ENCODE data around the gene NCOA3. TPM values are rescaled to one million over a fixed set of nuclear protein-coding genes. Genes with fewer than 3 reads are reported as not detected.

Gene NCOA3
- total and polyA plus RNA-seq, 10 of the 15 experiments (the other 5 are each of a cell fraction or from before 2014, with no cell fraction given), result 16.9 to 96.2 (median 73.6) TPM

DNA sequence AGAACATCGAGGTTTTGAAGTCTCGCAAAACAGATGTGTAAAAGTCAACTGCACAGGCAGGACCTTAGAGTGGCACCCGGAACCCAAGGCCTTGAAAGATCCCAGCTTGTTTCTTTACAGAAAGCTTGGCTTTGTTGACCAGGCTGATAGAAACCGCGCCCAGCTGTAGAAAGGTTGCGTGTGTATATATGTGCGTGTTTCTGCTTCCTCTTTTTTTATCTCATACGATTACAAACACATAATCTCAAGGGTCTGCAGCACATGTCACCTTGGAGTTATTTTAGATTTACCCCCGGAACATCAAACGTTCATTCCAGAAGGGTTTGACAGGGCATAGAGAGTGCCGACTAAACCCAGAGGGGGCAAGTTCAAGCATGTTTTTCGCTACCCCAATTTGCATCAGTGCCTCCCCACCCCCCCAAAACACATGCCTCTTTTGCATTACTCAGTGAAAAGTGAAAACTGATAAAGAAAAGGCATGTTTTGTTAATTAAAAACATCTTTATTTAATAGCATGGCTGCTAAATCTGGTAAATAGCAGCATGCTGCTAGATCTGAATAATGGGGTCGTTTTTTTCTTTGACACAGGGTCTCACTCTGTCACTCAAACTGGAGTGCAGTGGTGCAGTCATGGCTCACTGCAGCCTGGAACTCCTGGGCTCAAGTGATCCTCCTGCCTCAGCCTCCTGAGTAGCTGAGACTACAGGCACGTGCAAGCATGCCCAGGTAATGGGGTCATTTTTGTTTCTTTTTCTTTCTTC is 33.2 kb upstream of the NCOA3 start (continued):
- TF ChIP-seq CBX5 (IDR thresholded peaks at IDR 0.05; ENCODE audit: low read depth), result peak; percentile 57; the same call in 1 of the 2 replicates
- no peak for TF ChIP-seq LARP7 (IDR thresholded peaks at IDR 0.05)
- TF ChIP-seq NR2C1 (IDR thresholded peaks at IDR 0.05), result no peak
- peak; percentile 63; the same call in 1 of the 2 replicates for TF ChIP-seq SMARCA5 (IDR thresholded peaks at IDR 0.05)
- no peak for TF ChIP-seq EZH2 (IDR thresholded peaks at IDR 0.05; ENCODE audit: borderline replicate concordance, control insufficient read depth, low read depth, low read length)
- TF ChIP-seq EP300 (IDR thresholded peaks at IDR 0.05; ENCODE audit: borderline replicate concordance in 1 of 2, control insufficient read depth in 1 of 2, low read depth in 2 of 2, low read length in 2 of 2), result peak; percentile 88 to 96
- no peak for TF ChIP-seq SMAD5 (IDR thresholded peaks at IDR 0.05; ENCODE audit: low read depth)
- TF ChIP-seq, protein P1, sequence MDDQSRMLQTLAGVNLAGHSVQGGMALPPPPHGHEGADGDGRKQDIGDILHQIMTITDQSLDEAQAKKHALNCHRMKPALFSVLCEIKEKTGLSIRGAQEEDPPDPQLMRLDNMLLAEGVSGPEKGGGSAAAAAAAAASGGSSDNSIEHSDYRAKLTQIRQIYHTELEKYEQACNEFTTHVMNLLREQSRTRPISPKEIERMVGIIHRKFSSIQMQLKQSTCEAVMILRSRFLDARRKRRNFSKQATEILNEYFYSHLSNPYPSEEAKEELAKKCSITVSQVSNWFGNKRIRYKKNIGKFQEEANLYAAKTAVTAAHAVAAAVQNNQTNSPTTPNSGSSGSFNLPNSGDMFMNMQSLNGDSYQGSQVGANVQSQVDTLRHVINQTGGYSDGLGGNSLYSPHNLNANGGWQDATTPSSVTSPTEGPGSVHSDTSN (IDR thresholded peaks at IDR 0.05; ENCODE audit: insufficient replicate concordance, low read depth, low read length), result peak; percentile 79
- TF ChIP-seq PML (IDR thresholded peaks at IDR 0.05; ENCODE audit: low read length), result peak; percentile 67; the same call in 1 of the 2 replicates
- TF ChIP-seq SP1 (IDR thresholded peaks at IDR 0.05; ENCODE audit: low read depth, low read length), result no peak
- peak; percentile 90 for TF ChIP-seq RUNX3 (IDR thresholded peaks at IDR 0.05; ENCODE audit: low read length)
- no peak for TF ChIP-seq POLR2AphosphoS2 (IDR thresholded peaks at IDR 0.05; ENCODE audit: low read depth, low read length)
- TF ChIP-seq, protein P2, sequence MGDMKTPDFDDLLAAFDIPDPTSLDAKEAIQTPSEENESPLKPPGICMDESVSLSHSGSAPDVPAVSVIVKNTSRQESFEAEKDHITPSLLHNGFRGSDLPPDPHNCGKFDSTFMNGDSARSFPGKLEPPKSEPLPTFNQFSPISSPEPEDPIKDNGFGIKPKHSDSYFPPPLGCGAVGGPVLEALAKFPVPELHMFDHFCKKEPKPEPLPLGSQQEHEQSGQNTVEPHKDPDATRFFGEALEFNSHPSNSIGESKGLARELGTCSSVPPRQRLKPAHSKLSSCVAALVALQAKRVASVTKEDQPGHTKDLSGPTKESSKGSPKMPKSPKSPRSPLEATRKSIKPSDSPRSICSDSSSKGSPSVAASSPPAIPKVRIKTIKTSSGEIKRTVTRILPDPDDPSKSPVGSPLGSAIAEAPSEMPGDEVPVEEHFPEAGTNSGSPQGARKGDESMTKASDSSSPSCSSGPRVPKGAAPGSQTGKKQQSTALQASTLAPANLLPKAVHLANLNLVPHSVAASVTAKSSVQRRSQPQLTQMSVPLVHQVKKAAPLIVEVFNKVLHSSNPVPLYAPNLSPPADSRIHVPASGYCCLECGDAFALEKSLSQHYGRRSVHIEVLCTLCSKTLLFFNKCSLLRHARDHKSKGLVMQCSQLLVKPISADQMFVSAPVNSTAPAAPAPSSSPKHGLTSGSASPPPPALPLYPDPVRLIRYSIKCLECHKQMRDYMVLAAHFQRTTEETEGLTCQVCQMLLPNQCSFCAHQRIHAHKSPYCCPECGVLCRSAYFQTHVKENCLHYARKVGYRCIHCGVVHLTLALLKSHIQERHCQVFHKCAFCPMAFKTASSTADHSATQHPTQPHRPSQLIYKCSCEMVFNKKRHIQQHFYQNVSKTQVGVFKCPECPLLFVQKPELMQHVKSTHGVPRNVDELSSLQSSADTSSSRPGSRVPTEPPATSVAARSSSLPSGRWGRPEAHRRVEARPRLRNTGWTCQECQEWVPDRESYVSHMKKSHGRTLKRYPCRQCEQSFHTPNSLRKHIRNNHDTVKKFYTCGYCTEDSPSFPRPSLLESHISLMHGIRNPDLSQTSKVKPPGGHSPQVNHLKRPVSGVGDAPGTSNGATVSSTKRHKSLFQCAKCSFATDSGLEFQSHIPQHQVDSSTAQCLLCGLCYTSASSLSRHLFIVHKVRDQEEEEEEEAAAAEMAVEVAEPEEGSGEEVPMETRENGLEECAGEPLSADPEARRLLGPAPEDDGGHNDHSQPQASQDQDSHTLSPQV (IDR thresholded peaks at IDR 0.05), result peak; percentile 56; the same call in 1 of the 2 replicates
- TF ChIP-seq, protein P3, sequence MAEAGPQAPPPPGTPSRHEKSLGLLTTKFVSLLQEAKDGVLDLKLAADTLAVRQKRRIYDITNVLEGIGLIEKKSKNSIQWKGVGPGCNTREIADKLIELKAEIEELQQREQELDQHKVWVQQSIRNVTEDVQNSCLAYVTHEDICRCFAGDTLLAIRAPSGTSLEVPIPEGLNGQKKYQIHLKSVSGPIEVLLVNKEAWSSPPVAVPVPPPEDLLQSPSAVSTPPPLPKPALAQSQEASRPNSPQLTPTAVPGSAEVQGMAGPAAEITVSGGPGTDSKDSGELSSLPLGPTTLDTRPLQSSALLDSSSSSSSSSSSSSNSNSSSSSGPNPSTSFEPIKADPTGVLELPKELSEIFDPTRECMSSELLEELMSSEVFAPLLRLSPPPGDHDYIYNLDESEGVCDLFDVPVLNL (IDR thresholded peaks at IDR 0.05; ENCODE audit: low read depth, low read length), result no peak
- TF ChIP-seq MYB (IDR thresholded peaks at IDR 0.05; ENCODE audit: borderline replicate concordance, low read depth, low read length), result no peak
- TF ChIP-seq ZNF274 (IDR thresholded peaks at IDR 0.05; ENCODE audit: insufficient read depth, insufficient read length), result no peak
- no peak for TF ChIP-seq MXI1 (IDR thresholded peaks at IDR 0.05; ENCODE audit: low read depth, low read length)
- TF ChIP-seq KLF5 (IDR thresholded peaks at IDR 0.05; ENCODE audit: partially characterized antibody), result peak; percentile 32
- TF ChIP-seq TARDBP (IDR thresholded peaks at IDR 0.05; ENCODE audit: borderline replicate concordance), result 0 out of 2 replicates have a peak, but pooled peaks have one; percentile 40
- TF ChIP-seq, protein P4, sequence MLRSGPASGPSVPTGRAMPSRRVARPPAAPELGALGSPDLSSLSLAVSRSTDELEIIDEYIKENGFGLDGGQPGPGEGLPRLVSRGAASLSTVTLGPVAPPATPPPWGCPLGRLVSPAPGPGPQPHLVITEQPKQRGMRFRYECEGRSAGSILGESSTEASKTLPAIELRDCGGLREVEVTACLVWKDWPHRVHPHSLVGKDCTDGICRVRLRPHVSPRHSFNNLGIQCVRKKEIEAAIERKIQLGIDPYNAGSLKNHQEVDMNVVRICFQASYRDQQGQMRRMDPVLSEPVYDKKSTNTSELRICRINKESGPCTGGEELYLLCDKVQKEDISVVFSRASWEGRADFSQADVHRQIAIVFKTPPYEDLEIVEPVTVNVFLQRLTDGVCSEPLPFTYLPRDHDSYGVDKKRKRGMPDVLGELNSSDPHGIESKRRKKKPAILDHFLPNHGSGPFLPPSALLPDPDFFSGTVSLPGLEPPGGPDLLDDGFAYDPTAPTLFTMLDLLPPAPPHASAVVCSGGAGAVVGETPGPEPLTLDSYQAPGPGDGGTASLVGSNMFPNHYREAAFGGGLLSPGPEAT (IDR thresholded peaks at IDR 0.05; ENCODE audit: low read depth), result peak; percentile 63; the same call in 1 of the 2 replicates
- TF ChIP-seq, protein P5, sequence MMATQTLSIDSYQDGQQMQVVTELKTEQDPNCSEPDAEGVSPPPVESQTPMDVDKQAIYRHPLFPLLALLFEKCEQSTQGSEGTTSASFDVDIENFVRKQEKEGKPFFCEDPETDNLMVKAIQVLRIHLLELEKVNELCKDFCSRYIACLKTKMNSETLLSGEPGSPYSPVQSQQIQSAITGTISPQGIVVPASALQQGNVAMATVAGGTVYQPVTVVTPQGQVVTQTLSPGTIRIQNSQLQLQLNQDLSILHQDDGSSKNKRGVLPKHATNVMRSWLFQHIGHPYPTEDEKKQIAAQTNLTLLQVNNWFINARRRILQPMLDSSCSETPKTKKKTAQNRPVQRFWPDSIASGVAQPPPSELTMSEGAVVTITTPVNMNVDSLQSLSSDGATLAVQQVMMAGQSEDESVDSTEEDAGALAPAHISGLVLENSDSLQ (IDR thresholded peaks at IDR 0.05), result peak; percentile 89

Measured in GM12878 (cell line).